Measurements from ENCODE around the gene ANKHD1.
"Not testable (repeated sequence)": the region's sequence is repeated elsewhere in the genome, so short reads cannot be mapped to it uniquely, and the experiment has no call there.

ANKHD1 gene

DNA sequence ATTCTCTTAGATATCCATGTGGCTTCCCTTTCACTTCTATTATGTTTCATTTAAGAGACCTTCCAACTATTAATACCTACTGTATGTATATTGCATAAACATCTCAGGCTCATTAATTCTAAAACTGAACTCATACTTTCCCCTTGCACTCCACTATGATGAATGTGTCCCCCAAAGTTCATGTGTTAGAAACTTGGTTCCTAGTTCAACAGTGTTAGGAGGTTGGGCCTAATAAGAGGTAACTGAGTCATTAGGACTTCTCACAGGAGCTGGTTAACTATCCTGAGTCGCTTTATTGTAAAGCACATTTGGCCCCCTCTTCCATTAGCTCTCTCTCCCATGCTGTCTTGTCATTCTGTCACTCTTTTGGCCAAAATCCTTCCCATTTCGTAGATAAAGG is 22.0 kb downstream of the ANKHD1 start:
- no peak overlapping the region for H3K27ac ChIP-seq
- TF ChIP-seq CTCF (conservative IDR thresholded peaks at IDR 0.05): no peak

- H3K27ac ChIP-seq: no peak overlapping the region
- TF ChIP-seq CTCF (conservative IDR thresholded peaks at IDR 0.05): no peak
- TF ChIP-seq ZFX (IDR thresholded peaks at IDR 0.05): no peak
Observed at GRCh38 chr5:140424135-140424534, 22.5 kb downstream of the ANKHD1 start.

GRCh38 chr5:140427726-140428125 is 26.1 kb downstream of the ANKHD1 start:
- not testable (repeated sequence) for H3K27ac ChIP-seq

DNA sequence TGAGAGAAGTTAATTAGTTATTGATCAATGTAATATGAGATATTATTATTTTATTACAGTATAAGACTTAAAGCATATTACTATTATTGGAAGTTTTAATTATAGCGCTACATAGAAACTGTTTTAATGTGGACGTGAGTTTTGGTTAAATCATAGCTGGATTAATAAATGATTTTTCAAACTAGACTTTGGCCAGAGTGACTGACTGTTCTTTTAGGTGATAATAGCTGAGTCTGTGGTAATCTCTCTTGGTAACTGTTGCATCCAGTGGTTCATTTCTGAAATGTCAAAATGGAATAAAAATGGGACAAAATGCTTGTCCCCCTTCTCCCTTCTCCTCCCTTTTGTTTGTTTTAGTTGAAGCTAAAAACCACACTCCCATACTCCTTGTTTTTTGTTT is 28.1 kb downstream of the ANKHD1 start:
- TF ChIP-seq ZFX (IDR thresholded peaks at IDR 0.05): no peak
- TF ChIP-seq CTCF (conservative IDR thresholded peaks at IDR 0.05): no peak
- H3K27ac ChIP-seq: no peak overlapping the region

DNA sequence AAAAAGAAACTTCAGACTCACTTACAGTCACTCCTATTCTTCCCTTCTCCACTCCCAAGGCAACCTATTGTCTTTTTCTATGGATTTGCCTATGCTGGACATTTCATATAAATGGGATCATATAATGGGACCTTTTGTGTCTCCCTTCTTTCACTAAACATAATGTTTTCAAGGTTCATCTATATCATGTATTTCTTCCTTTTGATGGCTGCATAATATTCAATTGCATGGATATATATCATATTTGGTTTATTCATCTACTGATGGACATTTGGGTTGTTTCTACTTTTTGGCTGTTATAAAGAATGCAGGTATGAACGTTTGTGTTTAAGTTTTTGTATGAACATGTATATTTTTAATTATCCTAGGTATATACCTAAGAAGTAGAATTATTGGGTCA is 30.6 kb downstream of the ANKHD1 start:
- no peak overlapping the region for H3K27ac ChIP-seq
- TF ChIP-seq ZFX (IDR thresholded peaks at IDR 0.05): no peak

- TF ChIP-seq CTCF (conservative IDR thresholded peaks at IDR 0.05): no peak
- TF ChIP-seq ZFX (IDR thresholded peaks at IDR 0.05): no peak
- no peak overlapping the region for H3K27ac ChIP-seq
Observed at GRCh38 chr5:140432916-140433315, 31.3 kb downstream of the ANKHD1 start.

DNA sequence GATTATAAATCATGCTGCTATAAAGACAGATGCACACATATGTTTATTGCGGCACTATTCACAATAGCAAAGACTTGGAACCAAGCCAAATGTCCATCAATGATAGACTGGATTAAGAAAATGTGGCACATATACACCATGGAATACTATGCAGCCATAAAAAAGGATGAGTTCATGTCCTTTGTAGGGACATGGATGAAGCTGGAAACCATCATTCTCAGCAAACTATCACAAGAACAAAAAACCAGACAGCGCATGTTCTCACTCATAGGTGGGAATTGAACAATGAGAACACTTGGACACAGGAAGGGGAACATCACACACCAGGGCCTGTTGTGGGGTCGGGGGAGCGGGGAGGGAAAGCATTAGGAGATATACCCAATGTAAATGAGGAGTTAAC is 55.7 kb downstream of the ANKHD1 start:
- not testable (repeated sequence) for H3K27ac ChIP-seq

- peak overlapping the region; percentile 55; the same call in 1 of the 2 replicates for H3K27ac ChIP-seq
- TF ChIP-seq ZFX (IDR thresholded peaks at IDR 0.05) (no peak), CTCF (conservative IDR thresholded peaks at IDR 0.05) (no peak)
Observed at GRCh38 chr5:140466981-140467742, 65.5 kb downstream of the ANKHD1 start.

DNA sequence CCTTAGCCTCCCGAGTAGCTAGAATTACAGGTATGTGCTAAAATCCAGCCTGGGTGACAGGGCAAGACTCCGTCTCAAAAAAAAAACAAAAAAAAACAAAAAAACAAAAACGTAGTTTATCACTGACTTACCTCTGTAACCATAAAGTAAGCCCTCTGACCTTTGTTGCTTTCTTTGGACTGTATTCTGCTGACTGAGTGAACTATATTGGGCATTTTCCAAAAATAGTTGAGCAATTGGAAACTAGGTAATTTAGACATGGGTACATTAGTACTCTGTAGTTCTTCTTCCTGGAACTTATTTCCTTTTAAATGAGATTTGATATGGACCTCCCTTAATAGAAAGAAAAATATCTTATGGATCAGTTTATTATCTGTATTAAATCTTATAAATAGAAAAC is 66.6 kb downstream of the ANKHD1 start:
- peak overlapping the region; percentile 55; the same call in 1 of the 2 replicates for H3K27ac ChIP-seq
- TF ChIP-seq ZFX (IDR thresholded peaks at IDR 0.05) (no peak), CTCF (conservative IDR thresholded peaks at IDR 0.05) (no peak)
